ENCODE results near the gene DDB1. TPM values are rescaled to one million over a fixed set of nuclear protein-coding genes. Genes with fewer than 3 reads are reported as not detected.
"Not testable (repeated sequence)": the region's sequence is repeated elsewhere in the genome, so short reads cannot be mapped to it uniquely, and the experiment has no call there.

DDB1 gene
- total RNA-seq, 4 donors from 2014 or later: 139 to 159 (median 140) TPM

DNA sequence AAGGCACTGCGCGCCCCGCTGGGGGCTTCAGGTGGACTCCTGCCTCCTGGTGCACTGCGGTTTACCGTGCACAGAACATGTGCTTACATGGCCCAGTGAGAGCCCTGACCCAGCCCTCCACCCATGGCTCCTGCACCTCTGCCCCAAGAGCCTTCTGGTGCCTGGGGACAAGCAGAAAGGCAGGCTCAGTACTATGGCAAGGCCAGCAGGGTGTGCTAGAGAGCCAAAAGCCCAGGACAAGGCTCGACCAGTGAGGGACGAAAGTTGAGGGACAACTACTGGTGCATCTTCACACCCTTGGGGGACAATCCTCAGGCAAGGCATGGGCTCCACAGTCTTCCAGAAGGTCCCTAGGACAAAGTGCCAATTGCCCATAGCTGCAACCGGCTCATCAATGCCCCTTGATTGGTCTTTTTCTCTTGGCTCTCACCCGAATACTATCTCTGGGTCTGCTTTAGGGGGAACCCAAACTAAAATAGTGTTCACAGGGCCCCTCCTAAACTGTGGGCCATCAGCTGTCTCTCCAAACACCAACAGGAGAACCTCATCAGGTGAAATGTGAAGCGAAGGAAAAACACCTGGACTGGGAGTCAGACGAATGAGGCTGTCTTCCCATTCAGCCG lies 78.4 kb downstream of the DDB1 start:
- peak; percentile 62 for ATAC-seq
- H3K4me1 ChIP-seq: no peaks in the 10 kb centered on the region
- H3K27me3 ChIP-seq: no peaks in the 10 kb centered on the region
- no peaks in the 10 kb centered on the region for H3K9me3 ChIP-seq
- no peak overlapping the region for H3K4me3 ChIP-seq
- no peaks in the 10 kb centered on the region for H3K36me3 ChIP-seq
- no peak overlapping the region for H3K27ac ChIP-seq
- WGBS, 2 donors (ENCODE audit: low coverage in 1 of 2): 18 to 80% methylated on average over 3 of the region's 12 CpGs
- no peak for TF ChIP-seq POLR2A (IDR thresholded peaks at IDR 0.05)
- TF ChIP-seq, protein P1, sequence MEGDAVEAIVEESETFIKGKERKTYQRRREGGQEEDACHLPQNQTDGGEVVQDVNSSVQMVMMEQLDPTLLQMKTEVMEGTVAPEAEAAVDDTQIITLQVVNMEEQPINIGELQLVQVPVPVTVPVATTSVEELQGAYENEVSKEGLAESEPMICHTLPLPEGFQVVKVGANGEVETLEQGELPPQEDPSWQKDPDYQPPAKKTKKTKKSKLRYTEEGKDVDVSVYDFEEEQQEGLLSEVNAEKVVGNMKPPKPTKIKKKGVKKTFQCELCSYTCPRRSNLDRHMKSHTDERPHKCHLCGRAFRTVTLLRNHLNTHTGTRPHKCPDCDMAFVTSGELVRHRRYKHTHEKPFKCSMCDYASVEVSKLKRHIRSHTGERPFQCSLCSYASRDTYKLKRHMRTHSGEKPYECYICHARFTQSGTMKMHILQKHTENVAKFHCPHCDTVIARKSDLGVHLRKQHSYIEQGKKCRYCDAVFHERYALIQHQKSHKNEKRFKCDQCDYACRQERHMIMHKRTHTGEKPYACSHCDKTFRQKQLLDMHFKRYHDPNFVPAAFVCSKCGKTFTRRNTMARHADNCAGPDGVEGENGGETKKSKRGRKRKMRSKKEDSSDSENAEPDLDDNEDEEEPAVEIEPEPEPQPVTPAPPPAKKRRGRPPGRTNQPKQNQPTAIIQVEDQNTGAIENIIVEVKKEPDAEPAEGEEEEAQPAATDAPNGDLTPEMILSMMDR (IDR thresholded peaks at IDR 0.05): peak in 3 of 4 experiments; percentile 53 to 75 (median 62)

DNA sequence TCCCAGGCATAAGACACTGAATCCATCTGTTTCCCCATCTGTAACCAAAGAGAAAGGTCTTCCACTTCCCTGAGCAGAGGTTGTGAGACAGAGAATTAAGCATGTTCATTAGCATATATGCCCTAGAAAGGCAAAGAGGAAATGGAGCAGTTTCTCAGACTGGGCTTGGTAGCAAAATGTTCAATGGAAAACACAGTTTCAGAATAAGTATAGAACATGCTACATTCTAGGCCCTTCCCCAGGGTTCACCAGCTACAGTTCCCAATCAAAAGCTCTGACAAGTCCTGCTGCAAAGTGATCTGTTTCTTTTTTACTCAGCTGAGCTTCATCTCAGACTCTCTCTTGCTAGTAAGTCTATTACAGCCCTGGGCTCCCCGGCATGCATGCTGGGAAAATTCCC lies 80.6 kb downstream of the DDB1 start:
- H3K9me3 ChIP-seq, ATAC-seq, H3K4me3 ChIP-seq, H3K27me3 ChIP-seq, H3K27ac ChIP-seq, H3K36me3 ChIP-seq, H3K4me1 ChIP-seq: not testable (repeated sequence)
- WGBS, 2 donors (ENCODE audit: low coverage in 1 of 2): 67% methylated on average over 1 of the region's 1 CpG; no CpG with 5 or more reads in 1 of the 2 donors

DNA sequence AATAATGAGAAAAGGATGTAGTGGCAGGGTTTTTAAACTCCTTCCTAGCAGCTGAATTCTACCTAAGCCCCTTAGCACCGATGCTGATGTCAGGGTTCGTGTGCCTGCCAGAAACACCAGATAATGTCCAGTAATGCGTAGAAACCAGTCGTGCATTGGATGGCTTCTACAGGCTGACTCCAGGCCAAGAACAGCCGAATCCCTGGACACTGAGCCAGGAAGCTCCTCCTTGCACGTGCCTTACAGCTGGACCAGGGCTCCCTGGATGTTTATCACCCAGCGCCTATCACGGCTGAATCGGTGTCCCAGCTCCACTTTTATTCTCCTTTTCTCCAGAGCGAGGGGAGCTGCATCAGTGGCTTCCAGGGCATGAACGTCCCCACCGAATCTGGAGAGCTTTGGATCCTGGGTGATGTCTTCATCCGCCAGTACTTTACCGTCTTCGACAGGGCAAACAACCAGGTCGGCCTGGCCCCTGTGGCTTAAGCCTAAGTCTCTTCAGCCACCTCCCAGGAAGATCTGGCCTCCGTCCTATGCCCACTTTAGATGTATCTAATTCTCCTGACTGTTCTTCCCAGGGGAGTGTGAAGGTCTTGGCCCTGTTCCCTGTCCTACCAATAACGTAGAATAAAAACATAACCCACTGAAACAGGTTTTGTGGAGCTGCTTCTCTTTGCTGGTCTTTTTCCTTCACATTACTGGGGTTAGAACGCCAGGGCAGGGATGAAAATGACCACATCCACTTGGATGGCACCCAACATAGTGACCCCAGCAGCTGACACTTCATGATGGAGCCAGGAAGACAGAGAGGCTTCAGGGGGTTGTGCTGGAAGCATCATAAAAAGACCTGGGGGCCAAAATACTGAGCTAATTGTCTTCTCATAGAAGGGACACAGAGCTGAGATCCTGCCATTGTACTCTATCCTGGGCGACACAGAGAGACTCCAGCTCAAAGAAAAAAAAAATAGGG lies 81.8 kb downstream of the DDB1 start:
- not testable (repeated sequence) for ATAC-seq, H3K9me3 ChIP-seq, H3K4me1 ChIP-seq, H3K36me3 ChIP-seq, H3K4me3 ChIP-seq, H3K27ac ChIP-seq, H3K27me3 ChIP-seq
- WGBS, 2 donors (ENCODE audit: low coverage in 1 of 2): 61 to 63% methylated on average over 2 to 6 of the region's 20 CpGs

Other genes with a start within 250 kb of the DDB1 start
- gene CD5, start 230.6 kb downstream of the DDB1 start, total RNA-seq: under 1 TPM; 0.31 to 0.62 (median 0.44) TPM
- gene VPS37C, start 171.7 kb downstream of the DDB1 start, total RNA-seq: 10 to 100 TPM; 19.1 to 41.9 (median 25.5) TPM
- gene PGA3, start 129.6 kb downstream of the DDB1 start, total RNA-seq: under 1 TPM in 1 of 4 donors, not detected in 3; 0.81 TPM
- 1 to 10 TPM in 2 of 4 donors, not detected in 2; 1.2 to 8.8 TPM for gene PGA4, start 110.8 kb downstream of the DDB1 start, total RNA-seq
- gene PGA5, start 91.9 kb downstream of the DDB1 start, total RNA-seq: under 1 TPM in 1 of 4 donors, not detected in 3; 0.54 TPM
- 1 to 10 TPM in 1 of 4 donors, under 1 TPM in 2, not detected in 1; 0.78 to 1.0 (median 0.94) TPM for gene VWCE, start 37.8 kb downstream of the DDB1 start, total RNA-seq
- 10 to 100 TPM in 3 of 4 donors, 1 to 10 TPM in 1; 9.4 to 15.1 (median 13.4) TPM for gene TKFC, start 123 bp upstream of the DDB1 start, total RNA-seq
- 10 to 100 TPM; 23.3 to 44.0 (median 33.4) TPM for gene CYB561A3, start 28.8 kb upstream of the DDB1 start, total RNA-seq
- gene TMEM138, start 29.3 kb upstream of the DDB1 start, total RNA-seq: 10 to 100 TPM; 18.3 to 37.0 (median 21.7) TPM
- 1 to 10 TPM; 8.9 to 9.4 (median 9.0) TPM for gene TMEM216, start 59.5 kb upstream of the DDB1 start, total RNA-seq
- gene CPSF7, start 96.9 kb upstream of the DDB1 start, total RNA-seq: 10 to 100 TPM; 36.6 to 50.4 (median 43.7) TPM
- 10 to 100 TPM; 32.5 to 71.1 (median 48.3) TPM for gene SDHAF2, start 97.0 kb upstream of the DDB1 start, total RNA-seq
- 1 to 10 TPM in 2 of 4 donors, under 1 TPM in 2; 0.45 to 1.4 (median 1.1) TPM for gene LRRC10B, start 175.6 kb upstream of the DDB1 start, total RNA-seq
- gene SYT7, start 248.0 kb upstream of the DDB1 start, total RNA-seq: 1 to 10 TPM; 1.8 to 3.7 (median 3.1) TPM

All from gastroesophageal sphincter (tissue), 4 donors.